Posterior cingulate gyrus (tissue), 11 donors: Measurements from ENCODE around the gene CACNA2D4.
"Not testable (repeated sequence)": the region's sequence is repeated elsewhere in the genome, so short reads cannot be mapped to it uniquely, and the experiment has no call there.

Source experiments
- DNase-seq, 10 donors: peaks; one replicate each; pipeline versions ENCODE4 v3.0.0 to v3.0.0-alpha.2; 2020 to 2021; ENCODE audit warnings: mixed read lengths in 3 of 10
- intact Hi-C: fragments of 100-400 bp; cut with DNase I; formaldehyde crosslinking; loops from one replicate; pipeline ENCODE4 v1.15.1; 2023

CACNA2D4 gene, protein sequence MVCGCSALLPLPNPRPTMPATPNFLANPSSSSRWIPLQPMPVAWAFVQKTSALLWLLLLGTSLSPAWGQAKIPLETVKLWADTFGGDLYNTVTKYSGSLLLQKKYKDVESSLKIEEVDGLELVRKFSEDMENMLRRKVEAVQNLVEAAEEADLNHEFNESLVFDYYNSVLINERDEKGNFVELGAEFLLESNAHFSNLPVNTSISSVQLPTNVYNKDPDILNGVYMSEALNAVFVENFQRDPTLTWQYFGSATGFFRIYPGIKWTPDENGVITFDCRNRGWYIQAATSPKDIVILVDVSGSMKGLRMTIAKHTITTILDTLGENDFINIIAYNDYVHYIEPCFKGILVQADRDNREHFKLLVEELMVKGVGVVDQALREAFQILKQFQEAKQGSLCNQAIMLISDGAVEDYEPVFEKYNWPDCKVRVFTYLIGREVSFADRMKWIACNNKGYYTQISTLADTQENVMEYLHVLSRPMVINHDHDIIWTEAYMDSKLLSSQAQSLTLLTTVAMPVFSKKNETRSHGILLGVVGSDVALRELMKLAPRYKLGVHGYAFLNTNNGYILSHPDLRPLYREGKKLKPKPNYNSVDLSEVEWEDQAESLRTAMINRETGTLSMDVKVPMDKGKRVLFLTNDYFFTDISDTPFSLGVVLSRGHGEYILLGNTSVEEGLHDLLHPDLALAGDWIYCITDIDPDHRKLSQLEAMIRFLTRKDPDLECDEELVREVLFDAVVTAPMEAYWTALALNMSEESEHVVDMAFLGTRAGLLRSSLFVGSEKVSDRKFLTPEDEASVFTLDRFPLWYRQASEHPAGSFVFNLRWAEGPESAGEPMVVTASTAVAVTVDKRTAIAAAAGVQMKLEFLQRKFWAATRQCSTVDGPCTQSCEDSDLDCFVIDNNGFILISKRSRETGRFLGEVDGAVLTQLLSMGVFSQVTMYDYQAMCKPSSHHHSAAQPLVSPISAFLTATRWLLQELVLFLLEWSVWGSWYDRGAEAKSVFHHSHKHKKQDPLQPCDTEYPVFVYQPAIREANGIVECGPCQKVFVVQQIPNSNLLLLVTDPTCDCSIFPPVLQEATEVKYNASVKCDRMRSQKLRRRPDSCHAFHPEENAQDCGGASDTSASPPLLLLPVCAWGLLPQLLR

GRCh38 chr12:1918081-1918883, at the start of gene CACNA2D4:
Gene CACNA2D4 (minus strand): TSS chr12:1918652. CDS start chr12:1918473, 179 bp downstream.
- intact Hi-C loops = no loop called here
- peak in 3 of 10 donors; percentile 2 to 73 (median 50) for DNase-seq

GRCh38 chr12:1966561-1967226, 48.2 kb upstream of the CACNA2D4 start:
- intact Hi-C loops = no loop called here
- DNase-seq = no peak

GRCh38 chr12:1965916-1966315, 47.5 kb upstream of the CACNA2D4 start:
- DNase-seq = no peak
- intact Hi-C loops = no loop called here

- intact Hi-C loops = no loop called here
Measured at GRCh38 chr12:1962051-1963020, 43.9 kb upstream of the CACNA2D4 start.

GRCh38 chr12:1956716-1957115, 38.3 kb upstream of the CACNA2D4 start:
- intact Hi-C loops = no loop called here
- DNase-seq = no peak

More at GRCh38 chr12:1962051-1963020, 43.9 kb upstream of the CACNA2D4 start:
- no peak for DNase-seq

- DNase-seq = peak in 5 of 10 donors; percentile 38 to 91 (median 81)
- intact Hi-C loops = loop anchor here (10.0 kb wide), 1 partner anchor 85 kb away; no protein-coding TSS in a partner anchor
Measured at GRCh38 chr12:1949771-1950470, 31.5 kb upstream of the CACNA2D4 start.

DNA sequence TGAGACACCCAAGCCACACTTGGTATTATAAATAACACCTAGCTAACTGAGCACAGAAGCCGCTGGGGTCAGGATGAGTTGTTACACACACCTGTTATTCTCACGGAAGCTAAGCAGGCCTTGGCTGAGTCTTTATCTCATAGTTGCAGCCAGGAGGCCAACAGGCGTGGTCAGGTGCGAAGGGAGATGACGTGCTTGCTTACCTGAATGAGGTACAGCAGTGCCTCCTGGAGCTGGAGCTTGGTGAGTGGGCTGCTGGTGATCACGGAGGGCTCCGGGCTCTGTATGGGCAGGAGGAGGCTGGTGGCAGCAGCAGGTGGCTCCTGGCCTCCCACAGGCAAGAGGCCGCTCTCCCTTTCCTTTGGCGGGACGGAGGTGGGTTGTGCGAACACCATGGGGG, 30.4 kb upstream of the CACNA2D4 start:
- intact Hi-C loops = loop anchor here (10.0 kb wide), 1 partner anchor 86 kb away; no protein-coding TSS in a partner anchor
- DNase-seq = no peak

GRCh38 chr12:1947081-1947480, 28.6 kb upstream of the CACNA2D4 start:
- no peak for DNase-seq
- intact Hi-C loops = loop anchor here (10.0 kb wide), 1 partner anchor 88 kb away; no protein-coding TSS in a partner anchor

DNA sequence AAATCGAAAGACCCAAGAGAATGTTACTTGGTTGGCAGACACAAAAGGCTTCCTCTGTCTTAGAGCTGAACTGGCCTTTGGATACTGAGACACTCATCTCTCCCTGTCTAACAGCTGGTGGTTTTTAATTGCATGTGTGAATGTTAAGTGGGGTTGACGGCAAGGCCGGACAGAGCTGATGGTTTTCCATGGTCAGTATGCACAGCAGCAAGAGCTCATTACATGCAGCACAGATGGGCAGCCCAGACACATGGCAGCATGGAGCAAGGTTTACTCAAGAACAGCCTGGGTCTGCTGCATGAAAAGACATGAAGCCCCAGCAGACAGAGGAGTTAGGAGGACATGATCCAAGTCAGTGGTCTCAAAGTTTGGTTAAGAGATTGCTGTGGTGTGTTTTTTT, 27.8 kb upstream of the CACNA2D4 start:
- DNase-seq = no peak
- intact Hi-C loops = loop anchor here (10.0 kb wide), 1 partner anchor 89 kb away; no protein-coding TSS in a partner anchor

- not testable (repeated sequence) for DNase-seq
- intact Hi-C loops = loop anchor here (10.0 kb wide), 1 partner anchor 89 kb away; no protein-coding TSS in a partner anchor
Measured at GRCh38 chr12:1945502-1945901, 27.1 kb upstream of the CACNA2D4 start.

DNA sequence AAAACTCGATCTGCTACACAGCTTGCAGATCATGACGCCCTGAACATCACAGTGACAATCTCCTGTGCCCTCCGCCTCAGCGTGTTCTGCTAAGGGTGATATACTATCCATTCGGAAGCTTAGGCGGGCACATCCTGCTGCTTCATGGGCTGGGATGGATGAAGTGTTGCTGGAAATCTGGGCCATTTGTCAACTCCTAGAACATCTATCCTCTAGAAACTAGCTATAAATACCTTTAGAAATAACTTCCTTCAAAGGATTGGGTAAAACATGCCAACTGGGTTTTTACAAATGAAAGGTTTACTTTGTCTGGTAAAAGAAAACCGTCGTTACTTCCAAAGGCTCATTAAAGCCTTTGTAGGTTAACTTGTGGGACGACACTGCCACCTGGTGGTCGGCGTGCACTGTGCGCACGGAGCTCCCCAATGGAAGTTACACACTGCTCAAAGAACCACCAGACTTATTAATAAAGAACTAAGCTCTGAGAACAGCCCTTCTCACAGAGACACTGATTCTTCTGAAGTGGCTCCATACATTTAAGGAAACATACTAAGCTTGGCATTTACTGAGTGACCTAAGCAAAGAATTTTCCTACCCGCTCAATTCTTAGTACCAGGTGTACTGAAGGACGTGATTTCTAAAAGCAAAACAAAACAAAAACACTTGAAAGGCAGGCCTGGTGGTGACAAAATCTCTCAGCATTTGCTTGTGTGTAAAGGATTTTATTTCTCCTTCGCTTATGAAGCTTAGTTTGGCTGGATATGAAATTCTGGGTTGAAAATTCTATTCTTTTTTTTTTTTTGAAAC, 21.6 kb upstream of the CACNA2D4 start:
- peak; percentile 77 to 99 (median 92) for DNase-seq
- intact Hi-C loops = loop anchor here (1.0 to 10.0 kb wide), 4 partner anchors 95 to 308 kb away; no protein-coding TSS in a partner anchor

- DNase-seq = no peak
- intact Hi-C loops = loop anchor here (2.0 kb wide), 1 partner anchor 287 kb away; no protein-coding TSS in a partner anchor
Measured at GRCh38 chr12:1939331-1939730, 20.9 kb upstream of the CACNA2D4 start.

- intact Hi-C loops = loop anchor here (2.0 kb wide), 1 partner anchor 285 kb away; no protein-coding TSS in a partner anchor
- peak in 1 of 10 donors; percentile 75 for DNase-seq
Measured at GRCh38 chr12:1937481-1938224, 19.2 kb upstream of the CACNA2D4 start.

DNA sequence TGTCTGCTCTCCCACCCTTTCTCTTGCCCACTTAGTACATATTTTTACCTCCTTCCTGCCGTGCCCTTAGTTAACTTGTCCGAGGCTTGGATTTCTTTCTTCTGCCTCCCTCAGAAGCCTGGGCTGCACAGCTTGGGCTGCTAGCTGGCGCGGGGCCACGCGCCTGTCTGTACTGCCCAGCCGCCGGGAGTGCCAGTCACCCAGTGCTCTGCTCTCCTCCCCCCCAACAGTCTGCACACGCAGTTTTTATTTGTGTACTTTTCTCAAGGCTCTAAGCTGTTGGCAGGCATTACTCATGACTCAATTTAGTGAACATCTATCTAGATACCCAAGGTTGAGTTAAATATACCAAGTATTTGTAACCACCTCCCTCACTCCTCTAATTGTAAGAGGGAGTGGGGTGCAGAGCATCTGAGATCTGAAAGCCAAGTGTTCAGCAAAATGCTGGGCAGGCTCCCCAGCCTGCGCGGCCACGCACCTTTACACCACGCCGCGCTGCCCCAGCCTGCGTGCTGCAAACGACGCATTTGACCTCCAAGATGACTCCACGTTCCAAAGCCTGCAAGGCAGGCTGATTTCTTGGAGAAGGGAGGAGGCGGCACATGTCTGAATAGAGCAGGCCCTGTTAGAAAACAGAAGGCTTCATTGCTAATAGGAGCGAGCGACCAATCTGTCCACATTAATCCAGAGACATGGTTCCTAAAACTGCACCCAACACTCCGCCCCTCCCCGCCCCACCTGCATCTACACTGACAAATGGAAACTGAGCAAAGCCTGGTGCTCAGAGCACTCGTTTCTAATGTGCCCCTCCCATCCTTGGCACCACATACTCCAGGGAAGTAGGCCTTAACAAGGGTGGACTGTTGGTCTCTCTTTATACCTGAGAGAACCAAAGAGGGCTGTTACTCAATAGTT, 18.2 kb upstream of the CACNA2D4 start:
- peak; percentile 75 to 98 (median 88) for DNase-seq
- intact Hi-C loops = no loop called here
